Smooth muscle cell of the brain vasculature (primary cell): ENCODE results near the gene SLFN12L.
"Not testable (repeated sequence)": the region's sequence is repeated elsewhere in the genome, so short reads cannot be mapped to it uniquely, and the experiment has no call there.

Experiments
- DNase-seq: peaks from one replicate; pipeline ENCODE4 v3.0.0-alpha.2; 2012; ENCODE audit warnings: low read depth, low spot score

Gene SLFN12L

GRCh38 chr17:35542990-35543389 is 5.5 kb upstream of the SLFN12L start:
- DNase-seq = no peak

GRCh38 chr17:35541434-35541833 is 4.0 kb upstream of the SLFN12L start:
- DNase-seq = no peak

GRCh38 chr17:35540589-35541404 is 3.3 kb upstream of the SLFN12L start:
- no peak for DNase-seq

- DNase-seq = no peak
These were observed 2.2 kb upstream of the SLFN12L start for GRCh38 chr17:35539659-35540026.

- DNase-seq = no peak
These were observed 760 bp downstream of the SLFN12L start for GRCh38 chr17:35536664-35537171.

GRCh38 chr17:35535406-35535805 is 2.1 kb downstream of the SLFN12L start:
- not testable (repeated sequence) for DNase-seq

GRCh38 chr17:35534576-35535093 is 2.8 kb downstream of the SLFN12L start:
- no peak for DNase-seq

GRCh38 chr17:35531160-35531559 is 6.3 kb downstream of the SLFN12L start:
- DNase-seq = no peak

GRCh38 chr17:35529866-35530265 is 7.6 kb downstream of the SLFN12L start:
- DNase-seq = no peak

- DNase-seq = not testable (repeated sequence)
These were observed 8.2 kb downstream of the SLFN12L start for GRCh38 chr17:35529326-35529725.

- no peak for DNase-seq
These were observed 14.2 kb downstream of the SLFN12L start for GRCh38 chr17:35523296-35523695.

GRCh38 chr17:35521654-35522256 is 15.7 kb downstream of the SLFN12L start:
- not testable (repeated sequence) for DNase-seq

- DNase-seq = no peak
These were observed 16.3 kb downstream of the SLFN12L start for GRCh38 chr17:35521150-35521549.

GRCh38 chr17:35519906-35520442 is 17.5 kb downstream of the SLFN12L start:
- no peak for DNase-seq

- DNase-seq = no peak
These were observed 18.0 kb downstream of the SLFN12L start for GRCh38 chr17:35519439-35519838.

GRCh38 chr17:35518431-35518830 is 19.0 kb downstream of the SLFN12L start:
- not testable (repeated sequence) for DNase-seq

GRCh38 chr17:35515027-35515426 is 22.5 kb downstream of the SLFN12L start:
- DNase-seq = no peak

- no peak for DNase-seq
These were observed 22.9 kb downstream of the SLFN12L start for GRCh38 chr17:35514564-35514963.

GRCh38 chr17:35510052-35510451 is 27.4 kb downstream of the SLFN12L start:
- DNase-seq = no peak

- not testable (repeated sequence) for DNase-seq
These were observed 29.8 kb downstream of the SLFN12L start for GRCh38 chr17:35507714-35508113.

GRCh38 chr17:35499548-35499947 is 37.9 kb downstream of the SLFN12L start:
- DNase-seq = no peak

- DNase-seq = no peak
These were observed 38.9 kb downstream of the SLFN12L start for GRCh38 chr17:35498448-35499178.
